Liver (tissue), 9 donors: ENCODE data around the gene CD47. TPM values are rescaled to one million over a fixed set of nuclear protein-coding genes. Genes with fewer than 3 reads are reported as not detected.

Experiments
- DNase-seq: peaks from one replicate; pipeline ENCODE4 v3.0.0-alpha.2; 2017; ENCODE audit warnings: low spot score
- H3K27ac ChIP-seq, 2 donors: one replicate each; pipeline ENCODE4 v1.7.0; 2013; ENCODE audit warnings: inconsistent platforms in 2 of 2, low read length in 2 of 2, control low read depth in 1 of 2, low read depth in 1 of 2, mild to moderate bottlenecking in 1 of 2
- H3K27me3 ChIP-seq, 4 donors: one replicate each; pipeline versions ENCODE4 v1.6.1 to v1.7.0; 2013; ENCODE audit warnings: low read length in 3 of 4, inconsistent platforms in 1 of 4, mild to moderate bottlenecking in 1 of 4, moderate library complexity in 1 of 4; ENCODE audit not compliant: control insufficient read depth in 4 of 4, insufficient read depth in 4 of 4
- H3K36me3 ChIP-seq, 4 donors: one replicate each; pipeline versions ENCODE4 v1.6.1 to v1.7.0; 2013; ENCODE audit warnings: low read length in 3 of 4, mild to moderate bottlenecking in 3 of 4, low read depth in 1 of 4, moderate library complexity in 1 of 4; ENCODE audit not compliant: control insufficient read depth in 4 of 4, insufficient read depth in 3 of 4
- H3K4me1 ChIP-seq, 4 donors: one replicate each; pipeline versions ENCODE4 v1.6.1 to v1.7.0; 2013; ENCODE audit warnings: low read length in 3 of 4, mild to moderate bottlenecking in 3 of 4, moderate library complexity in 1 of 4; ENCODE audit not compliant: control insufficient read depth in 4 of 4, insufficient read depth in 4 of 4
- H3K4me3 ChIP-seq, 3 donors: one replicate each; pipeline versions ENCODE4 v1.6.1 to v1.7.0; 2013; ENCODE audit warnings: low read length in 3 of 3, control low read depth in 1 of 3, low read depth in 1 of 3, mild to moderate bottlenecking in 1 of 3
- H3K9ac ChIP-seq, 2 donors: one replicate each; pipeline ENCODE4 v1.7.0; 2013; ENCODE audit warnings: low read length in 2 of 2, mild to moderate bottlenecking in 2 of 2, moderate library complexity in 2 of 2, control low read depth in 1 of 2, low read depth in 1 of 2
- H3K9me3 ChIP-seq, 4 donors: one replicate each; pipeline versions ENCODE4 v1.6.1 to v1.7.0; 2013; ENCODE audit warnings: low read length in 3 of 4; ENCODE audit not compliant: control insufficient read depth in 4 of 4
- ATF3 ChIP-seq: IDR thresholded peaks from 2 replicates; pipeline ENCODE4 v1.6.1; 2016; ENCODE audit warnings: antibody characterized with exemption
- CTCF ChIP-seq: fragments of 150-350 bp; IDR thresholded peaks from 2 replicates; pipeline ENCODE4 v1.5.1; 2017; ENCODE audit warnings: improper control_type of control experiment, low read depth, low read length; ENCODE audit not compliant: missing input control
- EGR1 ChIP-seq, 2 donors: IDR thresholded peaks; 2 replicates each; pipeline ENCODE4 v1.6.1; 2016 to 2018; ENCODE audit warnings: antibody characterized with exemption in 2 of 2, low read depth in 2 of 2
- FOXA1 ChIP-seq: IDR thresholded peaks from 2 replicates; pipeline ENCODE4 v1.6.1; 2016; ENCODE audit warnings: antibody characterized with exemption
- FOXA2 ChIP-seq: IDR thresholded peaks from 2 replicates; pipeline ENCODE4 v1.6.1; 2016; ENCODE audit warnings: antibody characterized with exemption
- GABPA ChIP-seq, 2 donors: IDR thresholded peaks in 1 of 2; conservative IDR thresholded peaks in 1 of 2; 2 replicates each; pipeline ENCODE4 v1.6.1; 2016; ENCODE audit warnings: antibody characterized with exemption in 2 of 2, mild to moderate bottlenecking in 1 of 2, moderate library complexity in 1 of 2
- HNF4A ChIP-seq, 2 donors: conservative IDR thresholded peaks; 2 replicates each; pipeline ENCODE4 v1.6.1; 2016; ENCODE audit warnings: antibody characterized with exemption in 2 of 2, mild to moderate bottlenecking in 2 of 2
- HNF4G ChIP-seq: IDR thresholded peaks from 2 replicates; pipeline ENCODE4 v1.6.1; 2016; ENCODE audit warnings: antibody characterized with exemption
- JUND ChIP-seq, 2 donors: IDR thresholded peaks; 2 replicates each; pipeline ENCODE4 v1.6.1; 2016; ENCODE audit warnings: antibody characterized with exemption in 2 of 2
- NR2F2 ChIP-seq: IDR thresholded peaks from 2 replicates; pipeline ENCODE4 v1.6.1; 2016; ENCODE audit warnings: antibody characterized with exemption
- RAD21 ChIP-seq, 2 donors: IDR thresholded peaks; 2 replicates each; pipeline ENCODE4 v1.6.1; 2016; ENCODE audit warnings: antibody characterized with exemption in 2 of 2, mild to moderate bottlenecking in 2 of 2
- REST ChIP-seq: IDR thresholded peaks from 2 replicates; pipeline ENCODE4 v1.6.1; 2016; ENCODE audit warnings: antibody characterized with exemption, mild to moderate bottlenecking
- RXRA ChIP-seq, 2 donors: IDR thresholded peaks; 2 replicates each; pipeline ENCODE4 v1.6.1; 2017 to 2018; ENCODE audit warnings: antibody characterized with exemption in 2 of 2, mild to moderate bottlenecking in 1 of 2
- SP1 ChIP-seq: IDR thresholded peaks from 2 replicates; pipeline ENCODE4 v1.6.1; 2018; ENCODE audit warnings: antibody characterized with exemption, mild to moderate bottlenecking
- TAF1 ChIP-seq: conservative IDR thresholded peaks from 2 replicates; pipeline ENCODE4 v1.6.1; 2016; ENCODE audit warnings: antibody characterized with exemption, mild to moderate bottlenecking
- YY1 ChIP-seq: IDR thresholded peaks from 2 replicates; pipeline ENCODE4 v1.6.1; 2016; ENCODE audit warnings: antibody characterized with exemption, mild to moderate bottlenecking
- ZBTB33 ChIP-seq: IDR thresholded peaks from 2 replicates; pipeline ENCODE4 v1.6.1; 2016; ENCODE audit warnings: antibody characterized with exemption
- WGBS: extraction: QIAGEN DNeasy Blood & Tissue Kit; methylation state at CpG from one replicate; pipeline ENCODE4 v1.1.7; 2013; 5-methylcytosine and 5-hydroxymethylcytosine counted together
- polyA plus RNA-seq, 2 donors: library from polyadenylated mRNA; stranded (reverse) in 1 of 2; unstranded in 1 of 2; fragments of 200-250 nt in 1 of 2; fragments of >200 nt in 1 of 2; fragmentation: Nextera tagmentation in 1 of 2; extraction: Ambion mirVana in 1 of 2; gene quantifications; one replicate each; pipeline versions ENCODE4 v1.2.1 to v1.2.3, GENCODE V29; 2013 to 2015
- total RNA-seq, 2 donors: library from RNA; depleted of rRNA; stranded (reverse); fragments of >200 nt; gene quantifications; one replicate each; pipeline ENCODE4 v1.2.3, GENCODE V29; 2014
- donor health status: healthy.
- donor health status: healthy.
- donor health status: healthy.
- donor health status: healthy.
- donor health status: healthy.

CD47 gene
- total and polyA plus RNA-seq, 4 donors = 23.4 to 39.5 (median 33.9) TPM

GRCh38 chr3:108008931-108009639 is 81.7 kb downstream of the CD47 start:
- TF ChIP-seq ZBTB33 = no peak
- no peak for TF ChIP-seq FOXA2
- TF ChIP-seq TAF1 = no peak
- no peak for TF ChIP-seq NR2F2
- no peak for TF ChIP-seq FOXA1
- no peak for TF ChIP-seq ATF3
- TF ChIP-seq HNF4A (conservative IDR thresholded peaks at IDR 0.05) = no peak
- TF ChIP-seq YY1 = no peak
- no peak for TF ChIP-seq SP1
- TF ChIP-seq HNF4G = no peak
- no peak for TF ChIP-seq CTCF
- no peak for TF ChIP-seq JUND (IDR thresholded peaks at IDR 0.05)
- no peak for TF ChIP-seq GABPA (IDR thresholded peaks at IDR 0.05 in 1 of 2, conservative IDR thresholded peaks at IDR 0.05 in 1 of 2)
- TF ChIP-seq REST = no peak
- Histone ChIP-seq H3K4me1 (peaks cover 0 to 14% (median 7%) of the 10 kb centered on the region in 4 donors), H3K36me3 (no peaks in the 10 kb centered on the region), H3K9ac (no peak overlapping the region), H3K27me3 (no peaks in the 10 kb centered on the region), H3K4me3 (no peak overlapping the region), H3K27ac (no peak overlapping the region), H3K9me3 (no peaks in the 10 kb centered on the region)
- WGBS = 87% methylated on average over 3 of the region's 3 CpGs
- no peak for DNase-seq

GRCh38 chr3:108008106-108008505 is 82.7 kb downstream of the CD47 start:
- Histone ChIP-seq H3K9me3 (no peaks in the 10 kb centered on the region), H3K36me3 (no peaks in the 10 kb centered on the region), H3K4me1 (peaks cover 0 to 8% (median 6%) of the 10 kb centered on the region in 4 donors), H3K27ac (no peak overlapping the region), H3K9ac (no peak overlapping the region), H3K4me3 (no peak overlapping the region), H3K27me3 (no peaks in the 10 kb centered on the region)
- WGBS = 90% methylated on average over 2 of the region's 2 CpGs
- TF ChIP-seq SP1 (no peak), RXRA (IDR thresholded peaks at IDR 0.05) (no peak), EGR1 (IDR thresholded peaks at IDR 0.05; ENCODE audit: low read depth in 2 of 2) (no peak), YY1 (no peak), ZBTB33 (no peak), FOXA2 (no peak), TAF1 (no peak), RAD21 (IDR thresholded peaks at IDR 0.05) (no peak), NR2F2 (no peak), HNF4G (no peak)
- DNase-seq = no peak
